ENCODE data around the gene EPN3. TPM values are rescaled to one million over a fixed set of nuclear protein-coding genes. Genes with fewer than 3 reads are reported as not detected.

Gene EPN3
- total RNA-seq, 1 donor from 2014 or later, result not detected

GRCh38 chr17:50521514-50521913 is 11.0 kb upstream of the EPN3 start:
- Mint-ChIP-seq H3K9me3 (ENCODE audit: low read depth) (no peaks in the 10 kb centered on the region), H3K4me1 (ENCODE audit: low read depth) (peaks cover 18% of the 10 kb centered on the region), H3K4me3 (ENCODE audit: unreplicated experiment) (no peak overlapping the region), H3K27me3 (ENCODE audit: low read depth) (no peaks in the 10 kb centered on the region), H3K36me3 (ENCODE audit: low read depth) (no peaks in the 10 kb centered on the region), H3K27ac (ENCODE audit: unreplicated experiment) (no peak overlapping the region)
- no peak for DNase-seq (ENCODE audit: low spot score)
- TF ChIP-seq CTCF (IDR thresholded peaks at IDR 0.05), result no peak

- H3K27ac Mint-ChIP-seq (ENCODE audit: unreplicated experiment), result no peak overlapping the region
- H3K4me1 Mint-ChIP-seq (ENCODE audit: low read depth), result peaks cover 7% of the 10 kb centered on the region
- no peaks in the 10 kb centered on the region for H3K9me3 Mint-ChIP-seq (ENCODE audit: low read depth)
- no peaks in the 10 kb centered on the region for H3K36me3 Mint-ChIP-seq (ENCODE audit: low read depth)
- H3K4me3 Mint-ChIP-seq (ENCODE audit: unreplicated experiment), result no peak overlapping the region
- no peak for TF ChIP-seq CTCF (IDR thresholded peaks at IDR 0.05)
- DNase-seq (ENCODE audit: low spot score), result no peak
- H3K27me3 Mint-ChIP-seq (ENCODE audit: low read depth), result no peaks in the 10 kb centered on the region
These were observed 9.8 kb upstream of the EPN3 start for GRCh38 chr17:50522766-50523165.

- no peaks in the 10 kb centered on the region for H3K9me3 Mint-ChIP-seq (ENCODE audit: low read depth)
- no peaks in the 10 kb centered on the region for H3K27me3 Mint-ChIP-seq (ENCODE audit: low read depth)
- TF ChIP-seq CTCF (IDR thresholded peaks at IDR 0.05), result no peak
- no peak for DNase-seq (ENCODE audit: low spot score)
- H3K4me3 Mint-ChIP-seq (ENCODE audit: unreplicated experiment), result no peak overlapping the region
- H3K27ac Mint-ChIP-seq (ENCODE audit: unreplicated experiment), result no peak overlapping the region
- H3K36me3 Mint-ChIP-seq (ENCODE audit: low read depth), result no peaks in the 10 kb centered on the region
- peaks cover 7% of the 10 kb centered on the region for H3K4me1 Mint-ChIP-seq (ENCODE audit: low read depth)
These were observed 9.3 kb upstream of the EPN3 start for GRCh38 chr17:50523208-50523607.

- no peaks in the 10 kb centered on the region for H3K9me3 Mint-ChIP-seq (ENCODE audit: low read depth)
These were observed 7.7 kb upstream of the EPN3 start for GRCh38 chr17:50524838-50525237.

GRCh38 chr17:50527155-50527762 is 5.3 kb upstream of the EPN3 start:
- Mint-ChIP-seq H3K4me3 (ENCODE audit: unreplicated experiment) (no peak overlapping the region), H3K9me3 (ENCODE audit: low read depth) (no peaks in the 10 kb centered on the region), H3K4me1 (ENCODE audit: low read depth) (no peaks in the 10 kb centered on the region), H3K27me3 (ENCODE audit: low read depth) (peaks cover 25% of the 10 kb centered on the region), H3K36me3 (ENCODE audit: low read depth) (no peaks in the 10 kb centered on the region), H3K27ac (ENCODE audit: unreplicated experiment) (no peak overlapping the region)
- no peak for DNase-seq (ENCODE audit: low spot score)
- no peak for TF ChIP-seq CTCF (IDR thresholded peaks at IDR 0.05)

More at GRCh38 chr17:50524838-50525237, 7.7 kb upstream of the EPN3 start:
- DNase-seq (ENCODE audit: low spot score), result no peak
- H3K27me3 Mint-ChIP-seq (ENCODE audit: low read depth), result peaks cover 9% of the 10 kb centered on the region
- no peaks in the 10 kb centered on the region for H3K36me3 Mint-ChIP-seq (ENCODE audit: low read depth)
- no peak overlapping the region for H3K27ac Mint-ChIP-seq (ENCODE audit: unreplicated experiment)
- H3K4me3 Mint-ChIP-seq (ENCODE audit: unreplicated experiment), result no peak overlapping the region
- TF ChIP-seq CTCF (IDR thresholded peaks at IDR 0.05), result no peak
- no peaks in the 10 kb centered on the region for H3K4me1 Mint-ChIP-seq (ENCODE audit: low read depth)

All from chondrocyte (in vitro differentiated cells).